Nephron progenitor cell (in vitro differentiated cells): Measurements from ENCODE around the gene MRPL46.

Source experiments
- DNase-seq: peaks from one replicate; pipeline ENCODE4 v3.0.0; 2021
- H3K27ac Mint-ChIP-seq: 2 replicates; pipeline ENCODE4 v1.8.0; 2021; ENCODE audit warnings: mild to moderate bottlenecking, moderate library complexity, mixed read lengths
- H3K27me3 Mint-ChIP-seq: 2 replicates; pipeline ENCODE4 v1.8.0; 2021; ENCODE audit warnings: mild to moderate bottlenecking, low read depth, mixed read lengths; ENCODE audit not compliant: poor library complexity
- H3K36me3 Mint-ChIP-seq: 2 replicates; pipeline ENCODE4 v1.8.0; 2021; ENCODE audit warnings: low read depth, mixed read lengths
- H3K4me1 Mint-ChIP-seq: 2 replicates; pipeline ENCODE4 v1.8.0; 2021; ENCODE audit warnings: mixed read lengths
- H3K4me3 Mint-ChIP-seq: 2 replicates; pipeline ENCODE4 v1.8.0; 2021; ENCODE audit warnings: mild to moderate bottlenecking, moderate library complexity, mixed read lengths
- H3K9me3 Mint-ChIP-seq: 2 replicates; pipeline ENCODE4 v1.8.0; 2021; ENCODE audit warnings: mild to moderate bottlenecking, moderate library complexity, mixed read lengths
- CTCF ChIP-seq: fragments of 200-600 bp; sonication (generic); IDR thresholded peaks from 2 replicates; pipeline ENCODE4 v1.5.0; 2021; ENCODE audit warnings: antibody characterized with exemption

Gene MRPL46

GRCh38 chr15:88419830-88420229 is 47.4 kb downstream of the MRPL46 start:
- no peak overlapping the region for H3K27ac Mint-ChIP-seq
- no peaks in the 10 kb centered on the region for H3K9me3 Mint-ChIP-seq
- H3K36me3 Mint-ChIP-seq = no peaks in the 10 kb centered on the region
- no peak for DNase-seq
- peaks cover 33% of the 10 kb centered on the region for H3K27me3 Mint-ChIP-seq
- no peaks in the 10 kb centered on the region for H3K4me1 Mint-ChIP-seq
- TF ChIP-seq CTCF = no peak
- H3K4me3 Mint-ChIP-seq = no peak overlapping the region
